Measurements from ENCODE around the gene OIT3. TPM values are rescaled to one million over a fixed set of nuclear protein-coding genes. Genes with fewer than 3 reads are reported as not detected.
"Not testable (repeated sequence)": the region's sequence is repeated elsewhere in the genome, so short reads cannot be mapped to it uniquely, and the experiment has no call there.

OIT3 gene
- total RNA-seq, 1 donor from 2014 or later = 5.5 TPM

- no peaks in the 10 kb centered on the region for H3K9me3 Mint-ChIP-seq (ENCODE audit: unreplicated experiment)
- H3K27me3 Mint-ChIP-seq (ENCODE audit: unreplicated experiment) = peaks cover 1% of the 10 kb centered on the region
- no peak overlapping the region for H3K27ac Mint-ChIP-seq (ENCODE audit: unreplicated experiment)
- no peak overlapping the region for H3K4me3 Mint-ChIP-seq (ENCODE audit: unreplicated experiment)
- TF ChIP-seq CTCF (IDR thresholded peaks at IDR 0.05; ENCODE audit: unreplicated experiment) = no peak
- H3K36me3 Mint-ChIP-seq (ENCODE audit: low read depth, unreplicated experiment) = peaks cover 6% of the 10 kb centered on the region
- no peaks in the 10 kb centered on the region for H3K4me1 Mint-ChIP-seq (ENCODE audit: unreplicated experiment)
- no peak for DNase-seq (ENCODE audit: low spot score)
Observed at GRCh38 chr10:72906446-72906845, 12.9 kb downstream of the OIT3 start.

GRCh38 chr10:72910705-72911104, 17.2 kb downstream of the OIT3 start:
- DNase-seq (ENCODE audit: low spot score) = no peak
- Mint-ChIP-seq H3K4me3 (ENCODE audit: unreplicated experiment) (no peak overlapping the region), H3K9me3 (ENCODE audit: unreplicated experiment) (no peaks in the 10 kb centered on the region), H3K4me1 (ENCODE audit: unreplicated experiment) (no peaks in the 10 kb centered on the region), H3K27me3 (ENCODE audit: unreplicated experiment) (no peaks in the 10 kb centered on the region), H3K27ac (ENCODE audit: unreplicated experiment) (no peak overlapping the region), H3K36me3 (ENCODE audit: low read depth, unreplicated experiment) (peaks cover 7% of the 10 kb centered on the region)
- no peak for TF ChIP-seq CTCF (IDR thresholded peaks at IDR 0.05; ENCODE audit: unreplicated experiment)

GRCh38 chr10:72911758-72912157, 18.2 kb downstream of the OIT3 start:
- Mint-ChIP-seq H3K4me1 (ENCODE audit: unreplicated experiment) (no peaks in the 10 kb centered on the region), H3K9me3 (ENCODE audit: unreplicated experiment) (no peaks in the 10 kb centered on the region), H3K27ac (ENCODE audit: unreplicated experiment) (no peak overlapping the region), H3K36me3 (ENCODE audit: low read depth, unreplicated experiment) (peaks cover 7% of the 10 kb centered on the region), H3K4me3 (ENCODE audit: unreplicated experiment) (no peak overlapping the region), H3K27me3 (ENCODE audit: unreplicated experiment) (no peaks in the 10 kb centered on the region)
- TF ChIP-seq CTCF (IDR thresholded peaks at IDR 0.05; ENCODE audit: unreplicated experiment) = no peak
- no peak for DNase-seq (ENCODE audit: low spot score)

- H3K27me3 Mint-ChIP-seq (ENCODE audit: unreplicated experiment) = no peaks in the 10 kb centered on the region
- H3K27ac Mint-ChIP-seq (ENCODE audit: unreplicated experiment) = no peak overlapping the region
- DNase-seq (ENCODE audit: low spot score) = no peak
- H3K4me1 Mint-ChIP-seq (ENCODE audit: unreplicated experiment) = no peaks in the 10 kb centered on the region
- TF ChIP-seq CTCF (IDR thresholded peaks at IDR 0.05; ENCODE audit: unreplicated experiment) = no peak
- H3K4me3 Mint-ChIP-seq (ENCODE audit: unreplicated experiment) = no peak overlapping the region
- H3K9me3 Mint-ChIP-seq (ENCODE audit: unreplicated experiment) = no peaks in the 10 kb centered on the region
- H3K36me3 Mint-ChIP-seq (ENCODE audit: low read depth, unreplicated experiment) = peaks cover 7% of the 10 kb centered on the region
Observed at GRCh38 chr10:72912736-72913135, 19.2 kb downstream of the OIT3 start.

- Mint-ChIP-seq H3K27me3 (ENCODE audit: unreplicated experiment) (no peaks in the 10 kb centered on the region), H3K4me1 (ENCODE audit: unreplicated experiment) (no peaks in the 10 kb centered on the region), H3K27ac (ENCODE audit: unreplicated experiment) (no peak overlapping the region), H3K36me3 (ENCODE audit: low read depth, unreplicated experiment) (peaks cover 7% of the 10 kb centered on the region), H3K9me3 (ENCODE audit: unreplicated experiment) (no peaks in the 10 kb centered on the region), H3K4me3 (ENCODE audit: unreplicated experiment) (no peak overlapping the region)
- TF ChIP-seq CTCF (IDR thresholded peaks at IDR 0.05; ENCODE audit: unreplicated experiment) = no peak
- DNase-seq (ENCODE audit: low spot score) = no peak
Observed at GRCh38 chr10:72913287-72913686, 19.7 kb downstream of the OIT3 start.

- H3K4me3 Mint-ChIP-seq (ENCODE audit: unreplicated experiment); H3K9me3 Mint-ChIP-seq (ENCODE audit: unreplicated experiment); DNase-seq (ENCODE audit: low spot score); H3K4me1 Mint-ChIP-seq (ENCODE audit: unreplicated experiment); H3K27me3 Mint-ChIP-seq (ENCODE audit: unreplicated experiment); H3K27ac Mint-ChIP-seq (ENCODE audit: unreplicated experiment): not testable (repeated sequence)
- peaks cover 28% of the 10 kb centered on the region for H3K36me3 Mint-ChIP-seq (ENCODE audit: low read depth, unreplicated experiment)
Observed at GRCh38 chr10:72917201-72917600, 23.7 kb downstream of the OIT3 start.

- not testable (repeated sequence) for DNase-seq (ENCODE audit: low spot score); H3K9me3 Mint-ChIP-seq (ENCODE audit: unreplicated experiment); H3K4me3 Mint-ChIP-seq (ENCODE audit: unreplicated experiment); H3K27ac Mint-ChIP-seq (ENCODE audit: unreplicated experiment); H3K27me3 Mint-ChIP-seq (ENCODE audit: unreplicated experiment); H3K4me1 Mint-ChIP-seq (ENCODE audit: unreplicated experiment)
- peaks cover 32% of the 10 kb centered on the region for H3K36me3 Mint-ChIP-seq (ENCODE audit: low read depth, unreplicated experiment)
Observed at GRCh38 chr10:72917803-72918332, 24.3 kb downstream of the OIT3 start.
